ENCODE results near the gene RBM12.

Gene RBM12

DNA sequence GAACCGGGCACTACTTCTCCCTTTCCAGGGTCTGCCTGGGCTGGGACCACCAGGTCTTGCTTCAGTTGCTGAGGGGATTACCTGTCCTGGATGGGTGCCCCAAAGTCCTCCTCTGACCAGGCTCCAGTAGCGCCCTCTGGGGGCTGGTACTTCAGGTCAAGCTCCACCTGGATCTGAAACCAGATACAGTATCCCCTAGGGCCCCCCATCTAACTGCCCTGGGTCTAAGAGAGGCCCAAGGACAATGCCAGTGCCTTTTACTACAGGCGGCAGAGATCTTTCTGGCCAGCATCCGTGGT is 60.3 kb downstream of the RBM12 start:
- TF ChIP-seq, protein P1, sequence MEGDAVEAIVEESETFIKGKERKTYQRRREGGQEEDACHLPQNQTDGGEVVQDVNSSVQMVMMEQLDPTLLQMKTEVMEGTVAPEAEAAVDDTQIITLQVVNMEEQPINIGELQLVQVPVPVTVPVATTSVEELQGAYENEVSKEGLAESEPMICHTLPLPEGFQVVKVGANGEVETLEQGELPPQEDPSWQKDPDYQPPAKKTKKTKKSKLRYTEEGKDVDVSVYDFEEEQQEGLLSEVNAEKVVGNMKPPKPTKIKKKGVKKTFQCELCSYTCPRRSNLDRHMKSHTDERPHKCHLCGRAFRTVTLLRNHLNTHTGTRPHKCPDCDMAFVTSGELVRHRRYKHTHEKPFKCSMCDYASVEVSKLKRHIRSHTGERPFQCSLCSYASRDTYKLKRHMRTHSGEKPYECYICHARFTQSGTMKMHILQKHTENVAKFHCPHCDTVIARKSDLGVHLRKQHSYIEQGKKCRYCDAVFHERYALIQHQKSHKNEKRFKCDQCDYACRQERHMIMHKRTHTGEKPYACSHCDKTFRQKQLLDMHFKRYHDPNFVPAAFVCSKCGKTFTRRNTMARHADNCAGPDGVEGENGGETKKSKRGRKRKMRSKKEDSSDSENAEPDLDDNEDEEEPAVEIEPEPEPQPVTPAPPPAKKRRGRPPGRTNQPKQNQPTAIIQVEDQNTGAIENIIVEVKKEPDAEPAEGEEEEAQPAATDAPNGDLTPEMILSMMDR (IDR thresholded peaks at IDR 0.05; ENCODE audit: low read depth, low read length): peak; percentile 11
- DNase-seq (ENCODE audit: extremely low read depth, low read depth): no peak

DNA sequence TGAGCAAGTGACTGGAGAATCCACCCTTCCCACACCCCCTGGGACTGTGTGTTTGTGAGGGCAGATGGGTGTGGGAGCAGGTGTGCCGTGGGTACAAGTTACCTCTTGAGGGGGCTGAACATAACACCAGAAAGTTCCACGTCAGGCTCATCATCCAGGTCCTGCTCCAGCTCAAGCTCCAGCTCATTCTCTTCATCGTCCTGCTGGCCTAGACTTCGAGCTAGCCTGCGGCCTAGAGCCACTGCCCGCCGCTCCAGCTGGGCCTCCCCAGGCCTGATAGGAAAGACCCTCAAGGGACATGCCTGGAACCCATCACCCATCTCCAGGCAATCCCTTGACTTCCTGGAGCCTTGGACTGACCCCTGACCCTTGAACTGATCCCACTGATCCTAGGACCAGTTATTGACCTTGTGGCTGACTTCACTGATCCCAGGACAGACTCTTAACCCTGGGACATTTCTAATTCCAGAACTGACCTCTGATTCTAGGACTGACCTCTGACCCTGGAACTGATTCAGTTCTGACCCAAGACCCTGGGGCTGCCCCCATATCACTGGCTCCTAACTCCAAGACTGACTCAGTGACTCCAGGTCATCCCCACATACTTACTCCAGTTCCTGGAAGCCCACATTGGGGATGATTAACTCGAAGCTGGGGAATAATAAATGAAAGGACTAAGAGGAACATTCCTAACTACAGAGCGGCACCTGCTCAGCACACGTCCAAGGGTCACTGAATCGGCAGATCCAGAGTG is 60.8 kb downstream of the RBM12 start:
- TF ChIP-seq, protein P1 (IDR thresholded peaks at IDR 0.05; ENCODE audit: low read depth, low read length): no peak
- DNase-seq (ENCODE audit: extremely low read depth, low read depth): no peak

DNA sequence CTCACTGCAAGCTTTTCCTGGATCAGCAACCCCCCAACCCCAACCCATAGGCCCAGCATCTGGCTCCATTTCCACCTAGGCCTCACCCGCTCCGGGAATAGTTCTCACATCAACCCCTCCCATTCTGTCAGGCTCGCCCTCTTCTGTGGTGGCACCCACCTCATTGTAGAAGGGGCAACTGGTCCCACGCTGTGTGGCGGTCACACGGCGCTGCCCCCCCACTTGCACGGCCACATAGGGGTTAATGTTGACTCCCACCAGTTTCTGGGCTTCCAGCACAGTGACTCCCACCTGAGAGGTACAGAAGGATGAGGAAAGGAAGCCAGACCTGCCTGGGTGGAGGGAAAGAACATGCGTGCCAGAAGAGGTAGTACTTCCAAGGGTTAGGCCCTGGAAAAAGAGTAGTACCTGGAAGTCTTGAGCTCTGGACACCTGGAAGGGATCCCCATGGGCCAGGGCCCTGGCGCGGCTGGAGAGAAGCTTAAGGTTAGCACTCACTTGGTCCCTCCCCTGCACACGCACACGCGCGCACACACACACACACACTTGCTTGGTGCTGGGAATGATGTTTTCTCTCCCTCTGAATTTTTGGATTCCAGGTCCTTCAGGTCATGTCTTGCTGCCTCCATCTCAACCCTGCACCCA is 61.7 kb downstream of the RBM12 start:
- DNase-seq (ENCODE audit: extremely low read depth, low read depth): no peak
- TF ChIP-seq, protein P1 (IDR thresholded peaks at IDR 0.05; ENCODE audit: low read depth, low read length): no peak

DNA sequence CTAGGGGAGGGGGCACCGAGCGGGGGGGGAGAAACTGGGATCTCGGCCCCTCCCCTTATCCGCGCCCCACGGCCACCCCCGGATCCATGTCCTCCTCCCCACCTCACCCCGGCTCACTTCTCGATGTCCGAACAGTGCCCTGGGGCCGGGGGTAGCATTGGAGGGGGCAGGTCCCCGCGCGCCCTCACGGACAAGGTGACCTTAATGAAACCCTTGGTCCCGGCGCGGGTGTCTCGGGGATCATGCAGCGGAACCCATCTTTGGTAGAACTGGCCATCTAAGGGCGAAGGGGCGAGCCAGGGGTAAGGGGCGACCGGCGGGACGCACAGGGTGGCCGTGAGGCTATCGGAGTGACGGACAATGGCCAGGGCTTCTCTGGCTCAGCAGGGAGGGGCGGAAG is 62.7 kb downstream of the RBM12 start:
- no peak for DNase-seq (ENCODE audit: extremely low read depth, low read depth)
- TF ChIP-seq, protein P1 (IDR thresholded peaks at IDR 0.05; ENCODE audit: low read depth, low read length): no peak

DNA sequence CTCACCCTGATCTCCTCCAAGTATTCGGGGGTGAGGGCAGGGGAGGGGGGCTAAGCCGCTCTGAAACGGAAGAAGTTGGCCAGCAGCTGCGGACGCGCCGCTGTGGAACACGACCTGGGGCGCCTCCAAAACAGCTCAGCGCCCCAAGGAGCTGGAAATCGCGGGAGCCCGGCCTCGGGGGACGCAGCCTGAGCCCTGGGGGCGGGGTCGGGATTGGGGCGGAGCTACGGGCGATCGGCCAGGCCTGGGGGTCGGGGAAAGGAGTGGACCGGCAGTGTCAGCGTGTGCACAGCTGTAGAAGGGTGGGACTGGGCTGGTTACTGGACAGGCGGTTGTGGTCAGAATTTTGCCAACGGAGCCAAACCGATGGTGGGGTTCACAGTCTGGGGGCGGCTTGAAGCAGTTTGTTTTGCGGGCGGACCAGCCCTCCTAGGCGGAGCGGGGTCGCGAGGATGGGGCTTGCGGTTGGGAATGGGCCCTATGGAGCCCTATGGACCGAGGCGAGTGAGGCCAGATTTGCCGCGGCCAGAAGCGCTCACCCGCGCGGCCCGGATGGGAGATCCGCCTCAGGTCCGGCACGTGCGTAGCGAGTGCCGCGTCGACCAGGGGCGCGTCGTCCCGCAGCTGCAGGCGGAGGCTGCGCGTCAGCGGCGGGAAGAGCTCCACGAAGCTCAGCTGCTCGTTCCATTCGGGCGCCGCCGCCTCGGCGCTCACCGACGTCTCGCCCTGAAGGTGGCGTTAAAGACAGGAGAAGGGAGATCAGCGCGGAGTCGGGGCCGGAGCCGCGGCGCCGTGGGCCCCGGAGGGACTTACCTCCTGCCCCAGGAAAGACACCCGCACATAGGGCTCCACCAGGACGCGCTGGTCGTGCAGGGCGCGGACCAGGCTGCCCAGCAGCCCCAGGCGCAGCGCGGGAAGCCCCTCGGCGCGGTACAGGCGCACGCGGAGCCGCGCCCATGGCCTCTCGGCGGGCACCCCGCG is 63.4 kb downstream of the RBM12 start:
- DNase-seq (ENCODE audit: extremely low read depth, low read depth): peak; percentile 25
- TF ChIP-seq, protein P1 (IDR thresholded peaks at IDR 0.05; ENCODE audit: low read depth, low read length): peak; percentile 43

DNA sequence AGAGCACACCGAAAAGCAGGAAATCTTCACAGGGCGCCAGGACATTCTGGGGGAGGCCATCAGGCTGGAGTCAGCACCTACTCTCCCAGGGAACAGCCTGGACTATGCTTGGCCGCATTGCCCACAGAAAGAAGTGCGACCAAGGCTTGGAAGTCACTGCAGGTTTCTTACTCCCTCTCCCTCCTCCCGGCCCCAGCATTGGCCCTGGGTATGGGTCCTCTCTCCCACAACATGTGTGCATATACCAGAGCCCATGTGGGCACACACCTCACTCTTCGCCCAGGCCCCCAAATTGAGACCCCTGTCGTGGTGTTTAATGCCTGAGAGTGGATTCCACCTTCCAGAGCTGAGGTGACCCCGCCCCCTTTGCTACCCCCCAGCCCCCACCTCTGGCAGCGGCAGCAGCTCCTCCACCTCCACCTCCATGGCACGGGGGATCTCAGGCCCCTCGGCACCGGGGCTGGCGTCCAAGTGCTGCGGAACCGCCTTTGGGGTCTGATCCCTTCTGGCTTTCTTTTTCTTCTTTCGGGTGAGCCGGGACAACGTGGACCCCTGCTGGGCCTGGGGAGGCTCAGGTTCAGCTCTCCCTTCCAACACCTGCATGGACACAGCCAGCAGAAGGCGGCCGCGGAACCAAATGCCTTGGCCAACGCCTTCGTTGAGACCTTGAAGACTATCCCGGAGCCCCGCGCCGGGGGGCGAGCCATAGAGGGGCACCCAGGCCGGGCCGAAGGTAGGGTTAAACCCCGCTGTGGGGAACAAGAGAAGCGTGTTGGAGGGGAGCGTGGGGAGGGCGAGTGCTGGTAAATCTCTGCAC is 64.3 kb downstream of the RBM12 start:
- TF ChIP-seq, protein P1 (IDR thresholded peaks at IDR 0.05; ENCODE audit: low read depth, low read length): no peak
- no peak for DNase-seq (ENCODE audit: extremely low read depth, low read depth)

All from AG09319 (cell line).